Measurements from ENCODE around the gene MEIOSIN. TPM values are rescaled to one million over a fixed set of nuclear protein-coding genes. Genes with fewer than 3 reads are reported as not detected.

MEIOSIN gene
- total RNA-seq, 8 experiments from 2014 or later, result 0.09 to 0.24 TPM; not detected in 6

GRCh38 chr19:45763691-45764294 is 30.6 kb downstream of the MEIOSIN start:
- no peak overlapping the region for H3K4me3 ChIP-seq
- WGBS, 10 experiments, result 59 to 100% (median 68%) methylated on average over 2 to 9 of the region's 27 CpGs; no CpG with 5 or more reads in 6 of the 10 experiments
- H3K4me1 ChIP-seq (replicated peaks in 1 of 2), result peaks cover 18 to 29% of the 10 kb centered on the region in 2 donors
- in situ Hi-C loops (cut with MboI; ENCODE audit: low pct_unique_long_range_greater_than_20kb in 2 of 9, low sequenced_read_pairs in 9 of 9, unreplicated experiment in 9 of 9), result no loop called here
- H3K27ac ChIP-seq, result no peak overlapping the region
- no peak for ATAC-seq (replicated peaks in 6 of 8)

- in situ Hi-C loops (cut with MboI; ENCODE audit: low pct_unique_long_range_greater_than_20kb in 2 of 9, low sequenced_read_pairs in 9 of 9, unreplicated experiment in 9 of 9), result no loop called here
- Histone ChIP-seq H3K4me1 (replicated peaks in 1 of 2) (peaks cover 18 to 29% of the 10 kb centered on the region in 2 donors), H3K4me3 (no peak overlapping the region), H3K27ac (no peak overlapping the region)
- no peak for ATAC-seq (replicated peaks in 6 of 8)
- 30 to 67% (median 31%) methylated on average over 1 to 2 of the region's 6 CpGs; no CpG with 5 or more reads in 7 of the 10 experiments for WGBS, 10 experiments
These were observed 31.2 kb downstream of the MEIOSIN start for GRCh38 chr19:45764475-45764874.

GRCh38 chr19:45764945-45765701 is 31.9 kb downstream of the MEIOSIN start:
- in situ Hi-C loops (cut with MboI; ENCODE audit: low pct_unique_long_range_greater_than_20kb in 2 of 9, low sequenced_read_pairs in 9 of 9, unreplicated experiment in 9 of 9), result no loop called here
- H3K4me1 ChIP-seq (replicated peaks in 1 of 2), result peaks cover 18 to 29% of the 10 kb centered on the region in 2 donors
- no peak for ATAC-seq (replicated peaks in 6 of 8)
- no peak overlapping the region for H3K27ac ChIP-seq
- WGBS, 10 experiments, result 0 to 100% (median 86%) methylated on average over 1 to 2 of the region's 21 CpGs; no CpG with 5 or more reads in 7 of the 10 experiments
- no peak overlapping the region for H3K4me3 ChIP-seq

DNA sequence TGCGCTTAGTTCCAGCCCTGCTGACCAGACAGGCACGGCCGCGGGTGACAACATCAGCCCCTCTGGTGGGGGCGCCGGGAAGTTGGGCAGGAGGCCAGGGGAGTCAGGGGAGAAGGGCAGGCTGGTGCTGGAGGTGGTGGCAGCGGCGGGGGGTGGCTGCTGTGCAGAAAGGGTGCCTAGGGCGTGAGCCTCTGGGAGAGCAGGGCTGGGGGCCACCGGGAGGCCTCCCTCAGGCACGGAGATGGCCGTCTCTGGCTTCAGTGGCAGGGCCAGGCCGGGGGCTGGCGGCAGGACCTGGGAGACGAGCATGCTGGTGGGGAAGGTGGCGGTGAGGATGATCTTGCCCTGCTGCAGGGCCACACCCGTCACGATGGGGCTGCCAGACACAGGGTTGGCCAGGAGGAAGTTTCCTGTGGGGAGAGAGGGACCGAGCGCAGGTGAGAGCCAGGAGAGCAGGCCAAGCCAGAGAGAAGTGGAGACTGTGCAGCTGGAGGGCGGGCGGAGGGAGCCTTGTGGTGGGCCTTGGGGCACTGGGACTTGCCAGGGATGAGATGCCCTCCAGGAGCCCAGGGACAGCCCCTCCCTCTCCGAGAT is 32.6 kb downstream of the MEIOSIN start:
- H3K4me1 ChIP-seq (replicated peaks in 1 of 2), result peaks cover 18 to 29% of the 10 kb centered on the region in 2 donors
- H3K27ac ChIP-seq, result no peak overlapping the region
- no peak for ATAC-seq (replicated peaks in 6 of 8)
- WGBS, 10 experiments, result 98 to 100% methylated on average over 4 to 8 of the region's 23 CpGs; no CpG with 5 or more reads in 8 of the 10 experiments
- no peak overlapping the region for H3K4me3 ChIP-seq
- in situ Hi-C loops (cut with MboI; ENCODE audit: low pct_unique_long_range_greater_than_20kb in 2 of 9, low sequenced_read_pairs in 9 of 9, unreplicated experiment in 9 of 9), result no loop called here

- no peak overlapping the region for H3K27ac ChIP-seq
- no peak for ATAC-seq (replicated peaks in 6 of 8)
- H3K4me3 ChIP-seq, result peak overlapping the region in 3 of 5 donors; percentile 46 to 71 (median 61)
- WGBS, 10 experiments, result 60 to 90% methylated on average over 2 to 3 of the region's 17 CpGs; no CpG with 5 or more reads in 8 of the 10 experiments
- H3K4me1 ChIP-seq (replicated peaks in 1 of 2), result peaks cover 18 to 29% of the 10 kb centered on the region in 2 donors
- in situ Hi-C loops (cut with MboI; ENCODE audit: low pct_unique_long_range_greater_than_20kb in 2 of 9, low sequenced_read_pairs in 9 of 9, unreplicated experiment in 9 of 9), result no loop called here
These were observed 33.1 kb downstream of the MEIOSIN start for GRCh38 chr19:45766296-45766868.

- WGBS, 10 experiments, result 20 to 60% (median 44%) methylated on average over 1 to 9 of the region's 24 CpGs; no CpG with 5 or more reads in 6 of the 10 experiments
These were observed 33.7 kb downstream of the MEIOSIN start for GRCh38 chr19:45766869-45767346.

DNA sequence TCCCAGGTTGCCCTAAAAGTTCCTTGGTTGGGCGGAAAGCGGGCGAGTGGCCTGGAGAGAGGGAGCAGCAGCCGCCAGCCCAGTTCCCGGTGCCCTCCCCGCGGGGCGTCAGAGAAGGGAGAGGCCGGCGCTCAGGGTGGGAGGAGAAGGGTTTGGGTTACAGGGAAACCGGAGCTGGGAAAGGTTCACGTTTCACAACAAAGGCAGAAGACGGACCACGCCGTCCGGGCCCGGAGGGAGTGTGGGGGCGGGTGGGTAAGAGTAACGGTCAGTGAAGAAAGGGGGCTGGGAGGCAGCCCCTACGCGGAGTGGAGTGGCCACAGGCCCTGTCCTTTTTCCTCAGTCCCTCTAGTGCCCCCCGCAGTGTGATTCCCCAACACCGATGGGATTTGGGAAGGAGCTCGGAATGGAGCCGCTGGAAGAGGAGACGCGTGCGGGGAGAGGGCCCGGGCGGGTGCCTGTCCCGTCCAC is 34.2 kb downstream of the MEIOSIN start:
- Histone ChIP-seq H3K27ac (peak overlapping the region; percentile 1 to 81), H3K4me1 (replicated peaks in 1 of 2) (peaks cover 18 to 29% of the 10 kb centered on the region in 2 donors), H3K4me3 (peak overlapping the region; percentile 40 to 71 (median 46))
- in situ Hi-C loops (cut with MboI; ENCODE audit: low pct_unique_long_range_greater_than_20kb in 2 of 9, low sequenced_read_pairs in 9 of 9, unreplicated experiment in 9 of 9), result no loop called here
- 0% methylated on average over 3 to 4 of the region's 31 CpGs; no CpG with 5 or more reads in 8 of the 10 experiments for WGBS, 10 experiments
- ATAC-seq (replicated peaks in 6 of 8), result peak in 3 of 8 experiments; percentile 7 to 13 (median 12)

More at GRCh38 chr19:45766869-45767346, 33.7 kb downstream of the MEIOSIN start:
- H3K27ac ChIP-seq, result peak overlapping the region in 1 of 2 donors; percentile 81
- peak overlapping the region; percentile 40 to 71 (median 46) for H3K4me3 ChIP-seq
- H3K4me1 ChIP-seq (replicated peaks in 1 of 2), result peaks cover 18 to 29% of the 10 kb centered on the region in 2 donors
- in situ Hi-C loops (cut with MboI; ENCODE audit: low pct_unique_long_range_greater_than_20kb in 2 of 9, low sequenced_read_pairs in 9 of 9, unreplicated experiment in 9 of 9), result no loop called here
- peak in 2 of 8 experiments; percentile 1 to 8 for ATAC-seq (replicated peaks in 6 of 8)

DNA sequence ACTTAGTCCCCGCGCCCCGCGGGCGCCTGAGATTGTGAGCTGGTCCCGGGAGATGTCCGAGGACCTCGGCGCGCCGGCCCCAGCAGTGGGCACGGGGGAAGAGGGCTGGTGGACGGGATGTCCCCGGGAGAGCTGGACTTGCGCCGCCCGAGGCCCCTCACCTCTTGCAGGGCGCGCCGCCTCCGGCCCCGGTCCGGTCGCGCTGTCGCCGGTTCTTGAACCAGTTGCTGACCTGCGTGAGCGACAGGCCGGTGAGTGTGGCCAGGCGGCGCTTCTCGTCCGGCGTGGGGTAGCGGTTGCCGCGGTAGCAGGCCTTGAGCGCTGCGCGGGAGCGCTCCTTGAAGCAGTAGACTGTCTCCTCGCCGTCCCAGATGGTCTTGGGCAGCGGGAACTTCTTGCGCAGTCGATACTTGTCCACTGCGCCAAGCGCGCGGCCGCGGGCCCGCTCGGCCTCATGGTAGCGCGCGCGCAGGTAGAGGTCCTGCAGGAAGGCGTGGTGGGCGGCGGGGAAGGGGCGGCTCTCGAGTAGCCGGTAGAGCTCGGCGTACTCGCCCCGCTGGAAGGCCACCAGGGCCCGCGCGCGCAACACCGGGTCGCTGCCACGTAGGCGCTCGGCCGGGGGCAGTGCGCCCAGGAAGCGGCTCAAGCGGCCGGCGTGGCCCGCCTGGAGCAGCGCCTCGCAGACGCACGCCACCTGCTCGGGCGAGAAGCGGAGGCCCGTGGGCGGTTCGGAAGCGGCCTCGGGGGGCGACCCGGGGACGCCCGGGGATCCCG is 34.8 kb downstream of the MEIOSIN start:
- H3K27ac ChIP-seq, result peak overlapping the region; percentile 39 to 81
- 0 to 7% (median 3%) methylated on average over 1 to 12 of the region's 102 CpGs; no CpG with 5 or more reads in 5 of the 10 experiments for WGBS, 10 experiments
- peak in 3 of 8 experiments; percentile 0 for ATAC-seq (replicated peaks in 6 of 8)

GRCh38 chr19:45768655-45768983 is 35.4 kb downstream of the MEIOSIN start:
- in situ Hi-C loops (cut with MboI; ENCODE audit: low pct_unique_long_range_greater_than_20kb in 2 of 9, low sequenced_read_pairs in 9 of 9, unreplicated experiment in 9 of 9), result no loop called here
- Histone ChIP-seq H3K4me1 (replicated peaks in 1 of 2) (peaks cover 16 to 28% of the 10 kb centered on the region in 2 donors), H3K27ac (peak overlapping the region; percentile 39 to 81), H3K4me3 (peak overlapping the region; percentile 40 to 71 (median 46))
- ATAC-seq (replicated peaks in 6 of 8), result no peak
- WGBS, 10 experiments, result no CpG with 5 or more reads among the region's 33 CpGs

More for the DNA sequence above, 34.8 kb downstream of the MEIOSIN start:
- peaks cover 18 to 29% of the 10 kb centered on the region in 2 donors for H3K4me1 ChIP-seq (replicated peaks in 1 of 2)
- peak overlapping the region; percentile 40 to 71 (median 46) for H3K4me3 ChIP-seq
- in situ Hi-C loops (cut with MboI; ENCODE audit: low pct_unique_long_range_greater_than_20kb in 2 of 9, low sequenced_read_pairs in 9 of 9, unreplicated experiment in 9 of 9), result no loop called here

DNA sequence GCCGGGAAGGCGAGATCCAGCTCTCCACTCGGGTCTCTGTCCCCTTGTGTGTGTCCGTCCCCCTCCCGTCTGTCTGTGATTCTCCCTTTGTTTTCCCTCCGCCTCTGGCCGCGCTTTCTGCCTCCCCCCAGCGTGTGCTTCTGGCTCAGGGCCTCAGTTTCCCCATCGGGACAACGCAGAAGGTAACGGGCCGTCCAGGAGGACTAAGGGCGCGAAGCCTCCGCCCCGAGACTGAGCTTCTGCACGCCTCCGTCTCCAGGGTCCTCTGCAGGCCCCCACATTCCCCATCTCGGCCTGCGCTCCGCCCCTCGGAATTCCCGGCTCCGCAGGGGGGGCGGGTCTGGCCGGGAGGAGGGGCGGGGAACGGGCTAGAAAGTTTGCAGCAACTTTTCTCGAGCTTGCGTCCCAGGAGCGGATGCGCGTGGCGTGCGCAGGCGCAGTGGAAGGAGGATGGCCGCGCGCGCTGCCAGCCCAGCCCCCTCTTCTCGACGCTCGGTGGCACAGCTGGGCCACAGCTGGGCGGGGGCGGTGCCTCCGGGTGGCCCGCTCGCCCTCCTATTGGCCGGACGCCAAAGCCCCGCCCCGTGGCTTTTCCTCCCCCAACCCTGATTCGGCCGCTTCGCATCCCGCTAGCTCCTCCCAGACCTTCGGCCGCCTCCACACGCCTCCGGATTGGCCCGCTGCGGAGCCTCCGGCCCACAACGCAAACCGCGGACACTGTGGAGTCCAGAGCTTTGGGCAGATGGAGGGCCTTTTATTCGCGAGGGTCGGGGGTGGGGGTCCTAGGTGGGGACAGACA is 35.9 kb downstream of the MEIOSIN start, which contains the start of gene SIX5:
Gene SIX5 (minus strand): TSS at position 269 of the 799 bp plus-strand sequence. CDS start 408 bp downstream, outside the sequence.
- in situ Hi-C loops (cut with MboI; ENCODE audit: low pct_unique_long_range_greater_than_20kb in 2 of 9, low sequenced_read_pairs in 9 of 9, unreplicated experiment in 9 of 9), result no loop called here
- peak; percentile 22 to 57 (median 52) for ATAC-seq (replicated peaks in 6 of 8)
- WGBS, 10 experiments, result 4% methylated on average over 15 of the region's 70 CpGs; no CpG with 5 or more reads in 9 of the 10 experiments

GRCh38 chr19:45769821-45770191 is 36.6 kb downstream of the MEIOSIN start:
- H3K27ac ChIP-seq, result peak overlapping the region; percentile 81 to 87
- peak in 6 of 8 experiments; percentile 0 to 1 (median 1) for ATAC-seq (replicated peaks in 6 of 8)
- peak overlapping the region; percentile 35 to 49 (median 43) for H3K4me3 ChIP-seq
- peaks cover 4 to 16% of the 10 kb centered on the region in 2 donors for H3K4me1 ChIP-seq (replicated peaks in 1 of 2)
- WGBS, 10 experiments, result 0 to 8% (median 4%) methylated on average over 1 to 9 of the region's 28 CpGs; no CpG with 5 or more reads in 7 of the 10 experiments
- in situ Hi-C loops (cut with MboI; ENCODE audit: low pct_unique_long_range_greater_than_20kb in 2 of 9, low sequenced_read_pairs in 9 of 9, unreplicated experiment in 9 of 9), result no loop called here

More for the DNA sequence above, 35.9 kb downstream of the MEIOSIN start, which contains the start of gene SIX5:
- Histone ChIP-seq H3K4me3 (peak within 1 kb of the TSS; percentile 40 to 71 (median 46)), H3K27ac (peak within 1 kb of the TSS; percentile 81 to 87), H3K4me1 (replicated peaks in 1 of 2) (peaks cover 10 to 22% of the 10 kb centered on the region in 2 donors)

All from motor neuron (in vitro differentiated cells).